Neural cell (in vitro differentiated cells): ENCODE measurements around the gene ITPR3. TPM values are rescaled to one million over a fixed set of nuclear protein-coding genes. Genes with fewer than 3 reads are reported as not detected.

Source experiments
- H2AFZ ChIP-seq: fragments of 200-600, 300-800 bp; sonication (generic), shearing (Covaris generic); 2 replicates; pipeline ENCODE4 v1.6.0; 2014; ENCODE audit warnings: low read depth, mild to moderate bottlenecking, antibody characterized with exemption, low read length, moderate library complexity
- H3F3A ChIP-seq: fragments of 200-600 bp; shearing (Covaris generic); 2 replicates; pipeline ENCODE4 v1.6.1; 2016; ENCODE audit warnings: mild to moderate bottlenecking, moderate library complexity, mixed read lengths, antibody characterized with exemption, low read length; ENCODE audit not compliant: insufficient read depth, poor library complexity, severe bottlenecking
- H3K27ac ChIP-seq: fragments of 200-600, 300-800 bp; sonication (generic), shearing (Covaris generic); 2 replicates; pipeline ENCODE4 v1.5.1; 2014; ENCODE audit warnings: mild to moderate bottlenecking, low read length, moderate library complexity
- H3K27me3 ChIP-seq: fragments of 300-800, 200-600 bp; sonication (generic), shearing (Covaris generic); 2 replicates; pipeline ENCODE4 v1.6.0; 2014; ENCODE audit warnings: mild to moderate bottlenecking, low read depth, low read length, moderate library complexity; ENCODE audit not compliant: insufficient read depth
- H3K36me3 ChIP-seq: fragments of 300-800, 200-600 bp; sonication (generic), shearing (Covaris generic); 2 replicates; pipeline ENCODE4 v1.5.1; 2014; ENCODE audit warnings: mild to moderate bottlenecking, antibody characterized with exemption, low read length, moderate library complexity; ENCODE audit not compliant: insufficient read depth
- H3K4me2 ChIP-seq: fragments of 300-800, 200-600 bp; sonication (generic), shearing (Covaris generic); 2 replicates; pipeline ENCODE4 v1.6.0; 2014; ENCODE audit warnings: mild to moderate bottlenecking, low read length
- H3K4me3 ChIP-seq: fragments of 300-800, 200-600 bp; sonication (generic), shearing (Covaris generic); 2 replicates; pipeline ENCODE4 v1.5.1; 2014; ENCODE audit warnings: mild to moderate bottlenecking, low read length, moderate library complexity
- H3K79me2 ChIP-seq: fragments of 200-600 bp; shearing (Covaris generic); replicated peaks from 2 replicates; pipeline ENCODE4 v1.6.0; 2014; ENCODE audit warnings: mild to moderate bottlenecking, low read length, moderate library complexity; ENCODE audit not compliant: insufficient read depth
- H3K9ac ChIP-seq: fragments of 300-800, 200-600 bp; sonication (generic), shearing (Covaris generic); 2 replicates; pipeline ENCODE4 v1.6.1; 2016; ENCODE audit warnings: mild to moderate bottlenecking, low read length, mixed read lengths
- H3K9me2 ChIP-seq: fragments of 200-600 bp; shearing (Covaris generic); 2 replicates; pipeline ENCODE4 v1.6.1; 2016; ENCODE audit warnings: mild to moderate bottlenecking, low read length, mixed read lengths; ENCODE audit not compliant: insufficient read depth
- H3K9me3 ChIP-seq: fragments of 200-600, 300-800 bp; sonication (generic), shearing (Covaris generic); 2 replicates; pipeline ENCODE4 v1.6.1; 2016; ENCODE audit warnings: mild to moderate bottlenecking, mixed run types, low read length, moderate library complexity, mixed read lengths
- H4K20me1 ChIP-seq: fragments of 200-600 bp; shearing (Covaris generic); 2 replicates; pipeline ENCODE4 v1.6.1; 2016; ENCODE audit warnings: mild to moderate bottlenecking, mixed run types; ENCODE audit not compliant: insufficient read depth
- EP300 ChIP-seq: fragments of 450-650 bp; conservative IDR thresholded peaks from 2 replicates; pipeline ENCODE4 v1.6.1; 2014; ENCODE audit warnings: antibody characterized with exemption, mild to moderate bottlenecking, moderate library complexity; ENCODE audit not compliant: poor library complexity, severe bottlenecking
- EZH2 ChIP-seq: fragments of 200-600, 300-800 bp; shearing (Covaris generic), sonication (generic); IDR thresholded peaks from 2 replicates; pipeline ENCODE4 v1.6.1; 2014; ENCODE audit warnings: antibody characterized with exemption, low read length, borderline replicate concordance, mild to moderate bottlenecking; ENCODE audit not compliant: insufficient read depth, poor library complexity, severe bottlenecking
- MXI1 ChIP-seq: fragments of 450-650 bp; conservative IDR thresholded peaks from 2 replicates; pipeline ENCODE4 v1.6.1; 2014; ENCODE audit warnings: antibody characterized with exemption, mild to moderate bottlenecking; ENCODE audit not compliant: poor library complexity, severe bottlenecking
- POLR2AphosphoS5 ChIP-seq: IDR thresholded peaks from 2 replicates; pipeline ENCODE4 v1.6.1; 2012
- RAD21 ChIP-seq: fragments of 450-650 bp; conservative IDR thresholded peaks from 2 replicates; pipeline ENCODE4 v1.6.1; 2014; ENCODE audit warnings: antibody characterized with exemption, mild to moderate bottlenecking, moderate library complexity
- SMC3 ChIP-seq: fragments of 450-650 bp; conservative IDR thresholded peaks from 2 replicates; pipeline ENCODE4 v1.6.1; 2014; ENCODE audit warnings: antibody characterized with exemption, mild to moderate bottlenecking, moderate library complexity; ENCODE audit not compliant: poor library complexity
- TAF1 ChIP-seq: IDR thresholded peaks from 2 replicates; pipeline ENCODE4 v1.6.1; 2012; ENCODE audit warnings: low read depth
- polyA plus RNA-seq: library from polyadenylated mRNA; depleted of rRNA; stranded (reverse); fragments of >200 nt; gene quantifications from 2 replicates; pipeline ENCODE4 v1.2.3, GENCODE V29; 2014
- TF ChIP-seq, protein P1 (sequence below): fragments of 450-650 bp; IDR thresholded peaks from 2 replicates; pipeline ENCODE4 v1.5.1; 2014; ENCODE audit warnings: antibody characterized with exemption, mild to moderate bottlenecking, moderate library complexity; ENCODE audit not compliant: poor library complexity, severe bottlenecking
- TF ChIP-seq, protein P2 (sequence below): IDR thresholded peaks from 2 replicates; pipeline ENCODE4 v1.6.1; 2012; ENCODE audit warnings: borderline replicate concordance

ITPR3 gene
- polyA plus RNA-seq, 1 donor from 2014 or later, result 0.11 TPM

DNA sequence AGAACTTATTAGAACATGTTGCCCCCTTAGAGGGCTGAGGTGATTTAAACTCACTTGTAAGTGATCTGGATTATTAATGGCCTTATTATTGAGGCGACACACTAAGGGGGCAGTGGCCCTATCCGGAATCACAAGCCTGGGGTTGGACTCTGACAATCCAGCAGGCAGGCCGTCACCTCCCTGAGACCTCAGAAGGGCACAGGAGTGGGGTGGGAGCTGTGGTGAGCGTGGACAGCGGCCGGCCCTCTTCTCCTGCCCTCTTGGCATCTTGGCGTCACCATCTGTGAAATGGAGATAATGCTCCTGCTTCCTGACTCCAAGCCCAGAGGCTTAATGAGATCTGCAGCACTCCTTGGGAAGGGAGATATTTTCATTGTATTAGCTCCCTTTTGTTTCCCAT, 106.0 kb downstream of the ITPR3 start:
- Histone ChIP-seq H3K79me2 (no peaks in the 10 kb centered on the region), H3F3A (no peaks in the 10 kb centered on the region), H3K9me3 (no peaks in the 10 kb centered on the region), H3K4me2 (no peak overlapping the region), H3K4me3 (no peak overlapping the region), H3K9ac (no peak overlapping the region), H3K27ac (no peak overlapping the region), H4K20me1 (no peaks in the 10 kb centered on the region), H3K36me3 (no peaks in the 10 kb centered on the region), H3K27me3 (no peaks in the 10 kb centered on the region), H2AFZ (no peak overlapping the region), H3K9me2 (no peaks in the 10 kb centered on the region)
- TF ChIP-seq EZH2 (no peak), POLR2AphosphoS5 (no peak), MXI1 (no peak), SMC3 (no peak), RAD21 (no peak), EP300 (no peak), TAF1 (no peak)
- TF ChIP-seq, protein P1, sequence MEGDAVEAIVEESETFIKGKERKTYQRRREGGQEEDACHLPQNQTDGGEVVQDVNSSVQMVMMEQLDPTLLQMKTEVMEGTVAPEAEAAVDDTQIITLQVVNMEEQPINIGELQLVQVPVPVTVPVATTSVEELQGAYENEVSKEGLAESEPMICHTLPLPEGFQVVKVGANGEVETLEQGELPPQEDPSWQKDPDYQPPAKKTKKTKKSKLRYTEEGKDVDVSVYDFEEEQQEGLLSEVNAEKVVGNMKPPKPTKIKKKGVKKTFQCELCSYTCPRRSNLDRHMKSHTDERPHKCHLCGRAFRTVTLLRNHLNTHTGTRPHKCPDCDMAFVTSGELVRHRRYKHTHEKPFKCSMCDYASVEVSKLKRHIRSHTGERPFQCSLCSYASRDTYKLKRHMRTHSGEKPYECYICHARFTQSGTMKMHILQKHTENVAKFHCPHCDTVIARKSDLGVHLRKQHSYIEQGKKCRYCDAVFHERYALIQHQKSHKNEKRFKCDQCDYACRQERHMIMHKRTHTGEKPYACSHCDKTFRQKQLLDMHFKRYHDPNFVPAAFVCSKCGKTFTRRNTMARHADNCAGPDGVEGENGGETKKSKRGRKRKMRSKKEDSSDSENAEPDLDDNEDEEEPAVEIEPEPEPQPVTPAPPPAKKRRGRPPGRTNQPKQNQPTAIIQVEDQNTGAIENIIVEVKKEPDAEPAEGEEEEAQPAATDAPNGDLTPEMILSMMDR, result no peak
- TF ChIP-seq, protein P2, sequence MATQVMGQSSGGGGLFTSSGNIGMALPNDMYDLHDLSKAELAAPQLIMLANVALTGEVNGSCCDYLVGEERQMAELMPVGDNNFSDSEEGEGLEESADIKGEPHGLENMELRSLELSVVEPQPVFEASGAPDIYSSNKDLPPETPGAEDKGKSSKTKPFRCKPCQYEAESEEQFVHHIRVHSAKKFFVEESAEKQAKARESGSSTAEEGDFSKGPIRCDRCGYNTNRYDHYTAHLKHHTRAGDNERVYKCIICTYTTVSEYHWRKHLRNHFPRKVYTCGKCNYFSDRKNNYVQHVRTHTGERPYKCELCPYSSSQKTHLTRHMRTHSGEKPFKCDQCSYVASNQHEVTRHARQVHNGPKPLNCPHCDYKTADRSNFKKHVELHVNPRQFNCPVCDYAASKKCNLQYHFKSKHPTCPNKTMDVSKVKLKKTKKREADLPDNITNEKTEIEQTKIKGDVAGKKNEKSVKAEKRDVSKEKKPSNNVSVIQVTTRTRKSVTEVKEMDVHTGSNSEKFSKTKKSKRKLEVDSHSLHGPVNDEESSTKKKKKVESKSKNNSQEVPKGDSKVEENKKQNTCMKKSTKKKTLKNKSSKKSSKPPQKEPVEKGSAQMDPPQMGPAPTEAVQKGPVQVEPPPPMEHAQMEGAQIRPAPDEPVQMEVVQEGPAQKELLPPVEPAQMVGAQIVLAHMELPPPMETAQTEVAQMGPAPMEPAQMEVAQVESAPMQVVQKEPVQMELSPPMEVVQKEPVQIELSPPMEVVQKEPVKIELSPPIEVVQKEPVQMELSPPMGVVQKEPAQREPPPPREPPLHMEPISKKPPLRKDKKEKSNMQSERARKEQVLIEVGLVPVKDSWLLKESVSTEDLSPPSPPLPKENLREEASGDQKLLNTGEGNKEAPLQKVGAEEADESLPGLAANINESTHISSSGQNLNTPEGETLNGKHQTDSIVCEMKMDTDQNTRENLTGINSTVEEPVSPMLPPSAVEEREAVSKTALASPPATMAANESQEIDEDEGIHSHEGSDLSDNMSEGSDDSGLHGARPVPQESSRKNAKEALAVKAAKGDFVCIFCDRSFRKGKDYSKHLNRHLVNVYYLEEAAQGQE, result no peak

DNA sequence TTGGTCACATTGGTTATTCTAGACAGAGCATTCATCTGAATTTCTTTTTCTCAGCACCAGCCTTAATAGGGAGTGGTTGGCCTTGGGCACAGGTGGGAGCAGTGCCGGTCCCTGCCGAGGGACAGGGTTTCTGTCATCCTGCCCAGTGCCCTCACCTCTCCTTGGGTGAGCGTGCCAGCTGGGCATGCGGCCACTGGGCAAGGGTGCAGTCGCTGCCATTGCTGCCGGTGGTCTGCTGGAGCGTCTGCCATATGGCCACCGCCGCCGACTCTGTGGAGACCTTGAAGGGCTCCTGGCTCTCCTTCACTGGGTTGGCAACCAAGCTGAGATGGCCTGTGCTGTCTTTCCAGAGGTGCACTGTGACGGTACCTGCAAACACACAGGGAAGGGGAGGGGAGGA, 106.8 kb downstream of the ITPR3 start:
- Histone ChIP-seq H3F3A (no peaks in the 10 kb centered on the region), H3K79me2 (no peaks in the 10 kb centered on the region), H3K9ac (no peak overlapping the region), H3K36me3 (no peaks in the 10 kb centered on the region), H3K9me2 (no peaks in the 10 kb centered on the region), H3K4me2 (no peak overlapping the region), H3K9me3 (no peaks in the 10 kb centered on the region), H3K27ac (no peak overlapping the region), H2AFZ (no peak overlapping the region), H3K27me3 (no peaks in the 10 kb centered on the region), H3K4me3 (no peak overlapping the region), H4K20me1 (no peaks in the 10 kb centered on the region)
- TF ChIP-seq, protein P2, result no peak
- TF ChIP-seq SMC3, result no peak
- no peak for TF ChIP-seq RAD21
- no peak for TF ChIP-seq POLR2AphosphoS5
- TF ChIP-seq TAF1, result no peak
- no peak for TF ChIP-seq EZH2
- no peak for TF ChIP-seq MXI1
- TF ChIP-seq EP300, result no peak
- TF ChIP-seq, protein P1, result no peak
